ENCODE data around the gene CPNE5. TPM values are rescaled to one million over a fixed set of nuclear protein-coding genes. Genes with fewer than 3 reads are reported as not detected.

The CPNE5 gene
- total RNA-seq, 2 experiments from 2014 or later = 1.5 to 1.8 TPM

DNA sequence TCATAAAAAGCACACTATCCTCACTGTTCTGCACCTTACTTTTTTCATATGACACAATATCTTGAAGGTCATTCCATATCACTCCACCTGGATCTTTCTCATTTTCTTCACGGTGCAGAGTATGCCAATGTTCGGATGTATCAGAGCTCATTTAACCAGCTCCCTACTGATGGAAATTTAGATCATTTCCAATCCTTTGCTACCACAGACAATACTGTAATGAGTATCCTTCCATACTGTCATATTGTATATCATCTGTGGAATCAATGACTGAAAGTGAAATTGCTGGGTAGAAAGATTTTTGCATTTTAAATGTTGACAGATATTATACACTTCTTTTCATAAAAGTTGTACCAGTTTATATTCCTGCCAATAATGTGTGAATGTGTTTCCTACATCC is 143.8 kb downstream of the CPNE5 start:
- peak overlapping the region; percentile 15 for H3K27ac Mint-ChIP-seq
- H3K4me1 Mint-ChIP-seq (ENCODE audit: low read depth) = peaks cover 56% of the 10 kb centered on the region
- no peaks in the 10 kb centered on the region for H3K9me3 Mint-ChIP-seq
- POLR2A ChIA-PET = interaction anchor here (1.0 to 1.3 kb wide), 4 partner anchors 12 to 61 kb away, joined by 3 to 8 read pairs (median 8); no protein-coding TSS in a partner anchor
- peak overlapping the region; percentile 0 for H3K4me3 Mint-ChIP-seq
- no peak for DNase-seq
- intact Hi-C loops (cut with micrococcal nuclease) = loop anchor here (1.0 kb wide), 2 partner anchors 15 to 60 kb away; no protein-coding TSS in a partner anchor
- CTCF ChIA-PET = interaction anchor here (0.6 to 1.6 kb wide), 7 partner anchors 12 to 72 kb away, joined by 3 to 6 read pairs (median 4); no protein-coding TSS in a partner anchor
- H3K36me3 Mint-ChIP-seq = no peaks in the 10 kb centered on the region
- H3K27me3 Mint-ChIP-seq = no peaks in the 10 kb centered on the region

DNA sequence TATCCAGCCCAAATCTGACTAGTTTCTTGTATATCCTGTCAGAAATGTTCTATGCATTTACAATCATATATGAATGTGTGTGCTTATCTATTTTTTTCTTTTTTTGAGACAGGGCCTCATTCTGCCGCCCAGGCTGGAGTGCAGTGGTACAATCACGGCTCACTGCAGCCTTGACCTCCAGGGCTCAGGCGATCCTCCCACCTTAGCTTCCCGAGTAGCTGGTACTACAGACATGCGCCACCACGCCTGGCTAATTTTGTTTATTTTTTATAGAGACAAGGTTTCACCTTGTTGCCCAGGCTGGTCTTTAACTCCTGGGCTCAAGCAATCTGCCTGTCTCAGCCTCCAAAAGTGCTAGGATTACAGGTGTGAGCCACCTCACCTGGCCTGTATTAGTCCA is 144.6 kb downstream of the CPNE5 start:
- H3K27ac Mint-ChIP-seq = no peak overlapping the region

DNA sequence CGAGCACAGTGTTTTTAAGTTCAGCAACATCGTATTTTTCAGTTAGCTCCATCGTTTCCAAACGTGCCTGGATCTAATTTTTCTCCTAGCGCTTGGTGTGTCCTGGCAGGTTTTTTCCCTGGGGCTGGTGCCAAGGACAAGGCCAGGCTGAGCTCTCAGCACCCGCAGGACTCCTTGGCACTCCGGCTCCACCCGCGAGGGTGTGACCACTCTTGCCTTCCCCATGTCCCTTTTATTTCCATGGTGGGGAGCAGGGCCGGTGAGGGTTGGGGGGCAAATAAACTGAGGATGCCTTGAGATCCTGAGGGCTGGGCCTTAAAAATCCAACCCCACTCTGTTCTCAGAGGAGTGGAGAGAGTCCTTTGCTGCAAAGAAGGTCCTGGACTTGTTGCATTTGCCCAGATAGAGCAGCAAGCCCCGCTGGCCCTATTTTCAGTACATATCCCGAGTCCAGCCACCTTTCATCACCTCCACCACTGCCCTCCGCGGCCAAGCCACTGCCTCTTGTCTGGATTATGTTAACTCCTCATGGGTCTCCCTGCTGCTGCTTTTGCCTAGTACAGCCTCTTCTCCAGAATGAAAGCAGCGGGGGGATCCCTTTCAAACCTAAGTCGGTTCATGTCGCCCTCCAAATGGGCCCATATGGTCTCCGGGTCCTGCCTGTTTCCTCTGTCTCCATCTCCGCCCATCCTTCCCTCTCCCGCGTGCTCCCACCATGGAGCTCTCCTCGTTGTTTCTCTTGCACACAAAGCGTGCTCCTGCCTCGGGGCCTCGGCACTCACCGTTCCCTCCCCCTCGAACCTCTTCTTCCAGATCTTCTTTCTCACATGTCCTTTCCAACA is 146.2 kb downstream of the CPNE5 start:
- DNase-seq = peak; percentile 7
- H3K4me1 Mint-ChIP-seq (ENCODE audit: low read depth) = peaks cover 58% of the 10 kb centered on the region
- POLR2A ChIA-PET = interaction anchor here (0.7 to 1.7 kb wide), 2 partner anchors 10 to 11 kb away, joined by 3 to 5 read pairs; no protein-coding TSS in a partner anchor
- H3K27ac Mint-ChIP-seq = no peak overlapping the region
- no peaks in the 10 kb centered on the region for H3K9me3 Mint-ChIP-seq
- H3K27me3 Mint-ChIP-seq = no peaks in the 10 kb centered on the region
- no peak overlapping the region for H3K4me3 Mint-ChIP-seq
- intact Hi-C loops (cut with micrococcal nuclease) = no loop called here
- CTCF ChIA-PET = interaction anchor here (0.6 to 2.5 kb wide), 7 partner anchors 10 to 444 kb away, joined by 3 to 9 read pairs (median 4); no protein-coding TSS in a partner anchor
- H3K36me3 Mint-ChIP-seq = no peaks in the 10 kb centered on the region

More for the DNA sequence above, 144.6 kb downstream of the CPNE5 start:
- POLR2A ChIA-PET = interaction anchor here (0.7 kb wide), 1 partner anchor 82 kb away, joined by 3 read pairs; no protein-coding TSS in a partner anchor
- Mint-ChIP-seq H3K36me3 (no peaks in the 10 kb centered on the region), H3K4me3 (no peak overlapping the region), H3K27me3 (no peaks in the 10 kb centered on the region), H3K9me3 (no peaks in the 10 kb centered on the region), H3K4me1 (ENCODE audit: low read depth) (peaks cover 58% of the 10 kb centered on the region)
- intact Hi-C loops (cut with micrococcal nuclease) = loop anchor here (1.0 kb wide), 2 partner anchors 14 to 61 kb away; no protein-coding TSS in a partner anchor
- DNase-seq = no peak
- CTCF ChIA-PET = interaction anchor here (1.3 to 1.6 kb wide), 3 partner anchors 11 to 61 kb away, joined by 5 to 6 read pairs (median 5); no protein-coding TSS in a partner anchor

DNA sequence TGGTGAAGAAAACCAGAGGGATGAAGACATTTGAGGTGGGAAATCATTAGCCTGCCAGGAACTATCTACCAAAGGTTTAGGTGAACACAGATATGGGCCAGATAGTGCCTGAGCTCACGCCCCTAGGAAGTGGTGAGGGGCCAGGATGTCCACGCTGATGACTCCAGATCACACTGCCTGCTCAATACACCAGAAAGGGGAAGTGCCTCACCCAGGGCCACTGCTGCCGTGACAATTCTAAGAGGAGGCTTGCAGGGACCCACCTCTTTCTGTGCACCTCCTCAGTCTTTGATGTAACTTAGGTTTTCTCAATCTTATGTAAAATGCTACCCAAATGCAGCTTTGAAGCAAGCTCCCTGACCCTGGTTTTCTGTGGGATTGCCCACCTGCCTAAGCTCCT is 147.0 kb downstream of the CPNE5 start:
- CTCF ChIA-PET = interaction anchor here (0.6 to 2.5 kb wide), 7 partner anchors 9 to 444 kb away, joined by 3 to 9 read pairs (median 4); no protein-coding TSS in a partner anchor
- intact Hi-C loops (cut with micrococcal nuclease) = no loop called here
- DNase-seq = peak; percentile 67
- Mint-ChIP-seq H3K27ac (peak overlapping the region; percentile 25), H3K4me1 (ENCODE audit: low read depth) (peaks cover 58% of the 10 kb centered on the region), H3K9me3 (no peaks in the 10 kb centered on the region), H3K27me3 (no peaks in the 10 kb centered on the region), H3K4me3 (no peak overlapping the region), H3K36me3 (peaks cover 4% of the 10 kb centered on the region)
- POLR2A ChIA-PET = interaction anchor here (0.7 to 1.7 kb wide), 3 partner anchors 9 to 12 kb away, joined by 3 to 5 read pairs (median 3); no protein-coding TSS in a partner anchor

DNA sequence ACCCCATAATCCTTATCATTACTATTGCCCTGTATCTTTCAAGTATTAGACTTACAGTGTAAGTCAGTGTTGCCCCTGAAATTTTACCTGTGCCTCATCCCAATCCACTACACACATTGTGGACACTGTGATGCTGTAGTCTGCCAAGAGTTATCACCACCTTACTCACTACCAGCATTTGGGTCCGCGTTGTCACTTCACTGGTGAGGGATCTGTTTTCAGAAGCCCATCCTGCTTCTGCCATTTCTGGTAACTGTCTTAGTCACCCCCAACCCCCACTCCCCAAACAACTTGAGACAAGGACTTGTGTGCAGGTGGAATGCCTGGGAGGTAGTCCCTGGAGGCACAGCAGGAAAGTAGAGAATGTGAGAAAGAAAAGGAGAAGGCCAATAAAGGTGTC is 147.6 kb downstream of the CPNE5 start:
- Mint-ChIP-seq H3K36me3 (peaks cover 9% of the 10 kb centered on the region), H3K27me3 (no peaks in the 10 kb centered on the region), H3K4me3 (no peak overlapping the region), H3K9me3 (no peaks in the 10 kb centered on the region), H3K4me1 (ENCODE audit: low read depth) (peaks cover 52% of the 10 kb centered on the region), H3K27ac (peak overlapping the region; percentile 21)
- ChIA-PET POLR2A (interaction anchor here (1.1 to 1.7 kb wide), 2 partner anchors 8 to 11 kb away, joined by 3 to 5 read pairs; no protein-coding TSS in a partner anchor), CTCF (interaction anchor here (1.2 to 2.7 kb wide), 4 partner anchors 8 to 91 kb away, joined by 5 to 10 read pairs (median 8); no protein-coding TSS in a partner anchor)
- intact Hi-C loops (cut with micrococcal nuclease) = no loop called here
- peak; percentile 37 for DNase-seq

DNA sequence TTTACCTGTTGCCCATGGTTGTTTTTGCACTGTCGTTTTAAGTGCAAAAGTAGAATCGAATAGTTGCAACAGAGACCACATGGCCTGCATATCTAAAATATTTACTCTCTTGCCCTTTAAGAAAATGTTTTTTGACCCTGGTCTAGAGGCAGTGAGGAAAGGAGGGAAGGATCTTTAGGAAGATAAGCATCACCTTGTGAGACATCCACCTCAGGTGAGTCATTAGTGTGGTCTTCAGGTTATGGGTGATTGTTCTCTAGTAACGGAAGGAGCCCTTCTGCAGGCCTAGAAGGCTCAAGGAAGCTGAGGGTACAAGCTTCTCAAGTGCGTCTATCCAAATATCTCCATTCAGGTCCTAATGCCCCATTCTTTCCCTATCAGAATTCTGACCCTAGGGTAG is 148.2 kb downstream of the CPNE5 start:
- peak; percentile 8 for DNase-seq
- Mint-ChIP-seq H3K27ac (no peak overlapping the region), H3K4me1 (ENCODE audit: low read depth) (peaks cover 48% of the 10 kb centered on the region), H3K36me3 (peaks cover 14% of the 10 kb centered on the region), H3K27me3 (no peaks in the 10 kb centered on the region), H3K4me3 (no peak overlapping the region), H3K9me3 (no peaks in the 10 kb centered on the region)
- intact Hi-C loops (cut with micrococcal nuclease) = no loop called here
- CTCF ChIA-PET = interaction anchor here (1.0 to 2.7 kb wide), 5 partner anchors 8 to 92 kb away, joined by 3 to 10 read pairs (median 6); no protein-coding TSS in a partner anchor
- POLR2A ChIA-PET = interaction anchor here (1.1 kb wide), 1 partner anchor 11 kb away, joined by 3 read pairs; no protein-coding TSS in a partner anchor

Other genes starting within 250 kb of the CPNE5 start
- 100 to 1,000 TPM; 390 to 392 TPM for gene SRSF3, start 245.1 kb downstream of the CPNE5 start, total RNA-seq
- 10 to 100 TPM; 64.2 to 66.7 TPM for gene CDKN1A, start 160.7 kb downstream of the CPNE5 start, total RNA-seq
- gene RAB44, start 141.6 kb downstream of the CPNE5 start, total RNA-seq = under 1 TPM; 0.05 TPM
- 10 to 100 TPM; 38.5 to 40.6 TPM for gene PPIL1, start 35.4 kb upstream of the CPNE5 start, total RNA-seq
- gene C6orf89, start 46.5 kb upstream of the CPNE5 start, total RNA-seq = 10 to 100 TPM; 29.2 to 29.8 TPM
- gene PI16, start 115.3 kb upstream of the CPNE5 start, total RNA-seq = 1 to 10 TPM; 1.0 to 1.1 TPM
- 100 to 1,000 TPM; 109 to 114 TPM for gene MTCH1, start 146.8 kb upstream of the CPNE5 start, total RNA-seq
- gene FGD2, start 166.2 kb upstream of the CPNE5 start, total RNA-seq = under 1 TPM; 0.48 to 0.52 TPM

Measured in activated CD4-positive, alpha-beta memory T cell treated with anti-CD3 and anti-CD28 coated beads for 36 hours (primary cell).